Testis (tissue), 2 donors: ENCODE data around the gene ARL15.

Source experiments
- CTCF ChIP-seq, 3 experiments: fragments of 450-650 bp in 2 of 3; fragments of 200-600 bp in 1 of 3; sonication (generic) in 1 of 3; IDR thresholded peaks; one replicate each; pipeline ENCODE4 v1.5.1; 2016 to 2019; ENCODE audit warnings: antibody characterized with exemption in 3 of 3, mild to moderate bottlenecking in 2 of 3, moderate library complexity in 1 of 3
- POLR2A ChIP-seq: fragments of 450-650 bp; IDR thresholded peaks from one replicate; pipeline ENCODE4 v1.6.1; 2017; ENCODE audit warnings: antibody characterized with exemption, mild to moderate bottlenecking, moderate library complexity

GRCh38 chr5:53994148-53994547 lies 316.2 kb downstream of the ARL15 start:
- TF ChIP-seq CTCF (IDR thresholded peaks at IDR 0.05) (no peak), POLR2A (no peak)
